Measurements from ENCODE around the gene ZNF469.

The ZNF469 gene

DNA sequence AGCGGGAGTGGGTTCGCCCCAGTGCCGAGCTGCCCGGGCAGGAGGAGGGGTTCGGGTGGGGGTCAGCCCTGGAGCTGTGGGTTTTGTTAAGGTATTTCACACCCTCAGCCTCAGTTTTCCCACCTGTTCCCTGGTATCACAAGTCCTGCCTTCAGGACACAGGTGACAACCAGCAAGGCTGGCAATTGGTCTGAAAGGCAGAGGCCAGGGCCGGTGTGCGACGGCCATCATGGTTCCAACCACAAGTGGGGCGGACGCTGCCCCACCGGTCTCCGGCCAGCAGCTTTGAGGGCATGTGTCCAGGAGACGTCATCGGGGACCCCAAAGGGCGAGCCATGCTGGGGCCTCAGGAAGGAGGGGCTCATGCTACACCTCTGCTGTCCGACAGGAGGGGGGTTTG lies 10.8 kb downstream of the ZNF469 start:
- no peaks in the 10 kb centered on the region for H3K9me3 ChIP-seq (ENCODE audit: control insufficient read depth, low read length)
- no peak overlapping the region for H3K4me3 ChIP-seq (ENCODE audit: low read length)

DNA sequence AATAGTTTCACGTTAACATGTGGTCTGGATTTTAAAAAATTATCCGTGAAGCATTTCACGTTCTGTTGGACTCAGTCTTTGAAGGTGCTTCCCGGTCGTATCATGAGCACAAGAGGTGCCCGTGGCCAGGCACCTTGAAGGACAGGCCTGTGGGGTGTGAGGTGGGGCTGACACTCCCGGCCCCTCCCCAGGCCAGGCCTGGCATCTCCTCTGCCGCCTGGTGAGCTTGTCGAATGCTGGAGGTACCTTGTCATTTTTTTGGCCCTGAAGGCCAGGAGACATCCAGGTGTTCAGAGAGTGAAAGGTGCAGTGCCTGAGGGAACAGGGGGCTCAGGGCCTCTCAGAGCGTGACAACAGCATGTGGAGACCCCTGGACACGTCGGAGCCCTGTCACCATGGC lies 11.7 kb downstream of the ZNF469 start:
- Histone ChIP-seq H3K27me3 (ENCODE audit: control insufficient read depth, insufficient read depth, low read length) (peaks cover 3% of the 10 kb centered on the region), H3K4me3 (ENCODE audit: low read length) (no peak overlapping the region), H3K9me3 (ENCODE audit: control insufficient read depth, low read length) (no peaks in the 10 kb centered on the region), H3K9ac (ENCODE audit: low read length) (no peak overlapping the region), H3K4me1 (ENCODE audit: control insufficient read depth, insufficient read depth, low read length) (no peaks in the 10 kb centered on the region), H3K36me3 (ENCODE audit: control insufficient read depth, insufficient read depth, low read length) (no peaks in the 10 kb centered on the region)

More for the DNA sequence above, 10.8 kb downstream of the ZNF469 start:
- Histone ChIP-seq H3K4me1 (ENCODE audit: control insufficient read depth, insufficient read depth, low read length) (peaks cover 5% of the 10 kb centered on the region), H3K9ac (ENCODE audit: low read length) (no peak overlapping the region), H3K27me3 (ENCODE audit: control insufficient read depth, insufficient read depth, low read length) (peaks cover 3% of the 10 kb centered on the region), H3K36me3 (ENCODE audit: control insufficient read depth, insufficient read depth, low read length) (no peaks in the 10 kb centered on the region)

DNA sequence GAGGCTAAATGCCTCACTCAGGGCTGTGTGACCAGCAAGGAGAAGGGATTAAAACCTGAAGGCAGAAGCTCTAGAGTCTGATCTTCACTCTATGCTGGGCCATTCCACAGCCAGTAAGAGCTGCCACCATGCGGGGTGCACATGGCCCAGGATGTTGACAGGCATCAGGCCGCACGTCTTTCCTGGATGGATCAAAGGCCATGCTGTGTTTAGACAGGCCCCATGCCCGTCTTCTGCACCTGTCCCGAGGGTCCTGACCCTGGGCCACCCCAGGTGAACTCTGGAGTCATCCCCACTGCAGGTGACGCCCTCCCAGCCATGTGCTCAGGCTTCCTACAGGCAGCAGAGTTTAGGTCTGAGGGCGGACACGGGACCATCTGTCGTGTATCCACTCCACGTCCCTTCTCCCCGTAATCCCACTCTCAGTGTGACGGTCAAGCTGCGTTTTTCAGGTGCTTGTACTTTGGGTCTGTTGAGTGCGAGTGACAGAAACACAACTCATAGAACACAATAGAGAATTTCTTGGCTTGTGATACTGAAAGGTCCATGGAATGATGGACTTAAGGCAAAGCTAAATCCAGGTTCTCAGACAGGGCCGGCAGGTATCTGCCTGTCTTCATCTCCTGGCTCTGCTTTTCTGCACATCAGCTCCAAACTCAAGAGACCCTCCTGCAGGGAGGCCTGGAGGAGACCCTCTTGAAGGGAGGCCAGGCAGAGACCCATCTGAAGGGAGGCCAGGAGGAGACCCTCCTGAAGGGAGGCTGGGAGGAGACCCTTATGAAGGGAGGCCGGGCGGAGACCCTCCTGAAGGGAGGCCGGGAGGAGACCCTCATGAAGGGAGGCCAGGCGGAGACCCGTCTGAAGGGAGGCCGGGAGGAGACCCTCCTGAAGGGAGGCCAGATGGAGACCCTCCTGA lies 13.2 kb downstream of the ZNF469 start:
- no peaks in the 10 kb centered on the region for H3K27me3 ChIP-seq (ENCODE audit: control insufficient read depth, insufficient read depth, low read length)
- no peaks in the 10 kb centered on the region for H3K9me3 ChIP-seq (ENCODE audit: control insufficient read depth, low read length)
- no peaks in the 10 kb centered on the region for H3K4me1 ChIP-seq (ENCODE audit: control insufficient read depth, insufficient read depth, low read length)
- no peak overlapping the region for H3K4me3 ChIP-seq (ENCODE audit: low read length)
- no peak overlapping the region for H3K9ac ChIP-seq (ENCODE audit: low read length)
- no peaks in the 10 kb centered on the region for H3K36me3 ChIP-seq (ENCODE audit: control insufficient read depth, insufficient read depth, low read length)

DNA sequence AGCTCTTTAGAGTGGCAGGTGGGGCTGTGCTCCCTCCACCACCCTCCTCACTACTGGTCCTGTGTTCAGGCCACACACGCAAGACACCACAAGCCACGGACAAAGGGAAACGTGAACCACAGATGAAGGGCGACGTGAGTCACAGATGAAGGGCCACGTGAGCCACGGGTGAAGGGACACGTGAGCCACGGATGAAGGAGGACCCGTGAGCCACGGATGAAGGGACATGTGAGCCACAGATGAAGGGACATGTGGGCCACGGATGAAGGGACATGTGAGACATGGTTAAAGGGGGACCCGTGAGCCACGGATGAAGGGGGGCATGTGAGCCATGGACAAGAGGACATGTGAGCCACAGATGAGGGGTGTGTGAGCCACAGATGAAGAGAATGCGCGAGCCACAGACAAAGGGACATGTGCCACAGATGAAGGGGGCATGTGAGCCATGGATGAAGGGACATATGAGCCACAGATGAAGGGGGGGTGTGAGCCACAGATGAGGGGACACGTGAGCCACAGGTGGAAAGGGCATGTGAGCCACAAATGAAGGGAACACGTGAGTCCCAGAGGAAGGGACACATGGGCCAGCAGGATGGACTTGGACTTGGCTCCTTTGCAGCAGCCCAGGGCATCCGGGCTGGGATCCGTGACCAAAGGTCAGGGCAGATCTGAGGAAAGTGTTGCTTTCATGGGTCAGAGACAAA lies 15.6 kb downstream of the ZNF469 start:
- Histone ChIP-seq H3K9me3 (ENCODE audit: control insufficient read depth, low read length) (no peaks in the 10 kb centered on the region), H3K36me3 (ENCODE audit: control insufficient read depth, insufficient read depth, low read length) (no peaks in the 10 kb centered on the region), H3K4me1 (ENCODE audit: control insufficient read depth, insufficient read depth, low read length) (no peaks in the 10 kb centered on the region), H3K27me3 (ENCODE audit: control insufficient read depth, insufficient read depth, low read length) (no peaks in the 10 kb centered on the region), H3K4me3 (ENCODE audit: low read length) (no peak overlapping the region), H3K9ac (ENCODE audit: low read length) (no peak overlapping the region)

DNA sequence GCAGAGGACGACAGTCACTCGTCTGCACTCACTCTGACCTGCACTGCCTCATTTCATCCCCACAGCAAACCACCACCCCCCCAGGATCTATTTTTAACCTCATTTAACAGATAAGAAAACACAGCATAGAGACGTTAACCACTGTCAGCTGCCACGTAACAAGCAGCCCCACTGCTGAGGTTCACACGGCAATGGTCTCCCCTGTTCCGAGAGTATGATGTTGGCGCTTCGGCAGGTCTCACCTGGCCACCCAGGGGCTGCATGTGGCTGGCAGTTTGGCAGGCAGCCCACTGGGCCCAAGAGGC lies 16.1 kb downstream of the ZNF469 start:
- no peak overlapping the region for H3K4me3 ChIP-seq (ENCODE audit: low read length)
- no peaks in the 10 kb centered on the region for H3K27me3 ChIP-seq (ENCODE audit: control insufficient read depth, insufficient read depth, low read length)
- H3K9ac ChIP-seq (ENCODE audit: low read length): no peak overlapping the region
- no peaks in the 10 kb centered on the region for H3K4me1 ChIP-seq (ENCODE audit: control insufficient read depth, insufficient read depth, low read length)
- H3K9me3 ChIP-seq (ENCODE audit: control insufficient read depth, low read length): no peaks in the 10 kb centered on the region
- no peaks in the 10 kb centered on the region for H3K36me3 ChIP-seq (ENCODE audit: control insufficient read depth, insufficient read depth, low read length)

DNA sequence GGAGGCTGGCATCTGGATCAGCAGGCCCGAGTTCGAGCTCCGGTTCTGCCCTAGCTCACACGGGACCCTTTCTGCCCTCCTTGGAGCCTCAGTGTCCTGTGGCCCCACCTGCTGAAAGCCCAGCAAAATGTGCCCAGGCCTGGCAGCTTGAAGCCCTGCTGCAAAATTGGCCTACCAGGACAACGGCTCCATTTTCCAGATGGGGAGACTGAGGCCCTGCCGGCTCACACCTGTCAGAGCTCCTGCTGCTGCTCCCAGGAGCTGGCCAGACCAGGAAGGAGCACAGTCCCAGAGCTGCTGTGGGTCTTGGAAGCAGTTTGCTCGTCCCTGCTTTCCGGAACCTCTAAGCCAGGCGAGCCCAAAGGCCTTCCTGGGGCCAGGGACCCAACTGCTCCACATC lies 17.4 kb downstream of the ZNF469 start:
- Histone ChIP-seq H3K27me3 (ENCODE audit: control insufficient read depth, insufficient read depth, low read length) (no peaks in the 10 kb centered on the region), H3K36me3 (ENCODE audit: control insufficient read depth, insufficient read depth, low read length) (no peaks in the 10 kb centered on the region), H3K9ac (ENCODE audit: low read length) (no peak overlapping the region), H3K9me3 (ENCODE audit: control insufficient read depth, low read length) (no peaks in the 10 kb centered on the region), H3K4me3 (ENCODE audit: low read length) (no peak overlapping the region), H3K4me1 (ENCODE audit: control insufficient read depth, insufficient read depth, low read length) (peaks cover under 1% of the 10 kb centered on the region)

DNA sequence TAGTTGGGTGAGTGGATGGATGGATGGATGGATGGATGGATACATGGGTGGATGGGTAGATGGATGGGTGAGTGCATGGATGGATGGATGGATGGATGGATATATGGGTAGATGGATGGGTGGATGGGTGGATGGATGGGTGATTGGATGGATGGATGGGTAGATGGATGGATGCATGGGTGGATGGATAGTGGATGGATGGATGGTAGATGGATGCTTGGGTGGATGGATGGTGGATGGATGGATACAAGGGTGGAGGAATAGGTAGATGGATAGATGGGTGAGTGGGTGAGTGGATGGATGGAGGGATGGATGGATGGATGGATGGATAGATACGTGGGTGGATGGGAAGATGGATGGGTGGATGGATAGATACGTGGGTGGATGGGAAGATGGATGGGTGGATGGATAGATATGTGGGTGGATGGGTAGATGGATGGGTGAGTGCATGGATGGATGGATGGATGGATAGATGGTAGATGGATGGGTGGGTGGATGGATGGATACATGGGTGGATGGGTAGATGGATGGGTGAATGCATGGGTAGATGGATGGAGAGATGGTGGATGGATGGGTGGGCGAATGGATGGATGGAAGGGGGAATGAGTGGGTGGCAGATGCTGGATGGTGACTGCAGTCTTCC lies 19.0 kb downstream of the ZNF469 start:
- H3K27me3 ChIP-seq (ENCODE audit: control insufficient read depth, insufficient read depth, low read length): peaks cover 9% of the 10 kb centered on the region
- H3K4me3 ChIP-seq (ENCODE audit: low read length): no peak overlapping the region
- H3K36me3 ChIP-seq (ENCODE audit: control insufficient read depth, insufficient read depth, low read length): no peaks in the 10 kb centered on the region
- H3K4me1 ChIP-seq (ENCODE audit: control insufficient read depth, insufficient read depth, low read length): peaks cover 15% of the 10 kb centered on the region
- no peaks in the 10 kb centered on the region for H3K9me3 ChIP-seq (ENCODE audit: control insufficient read depth, low read length)
- H3K9ac ChIP-seq (ENCODE audit: low read length): no peak overlapping the region

DNA sequence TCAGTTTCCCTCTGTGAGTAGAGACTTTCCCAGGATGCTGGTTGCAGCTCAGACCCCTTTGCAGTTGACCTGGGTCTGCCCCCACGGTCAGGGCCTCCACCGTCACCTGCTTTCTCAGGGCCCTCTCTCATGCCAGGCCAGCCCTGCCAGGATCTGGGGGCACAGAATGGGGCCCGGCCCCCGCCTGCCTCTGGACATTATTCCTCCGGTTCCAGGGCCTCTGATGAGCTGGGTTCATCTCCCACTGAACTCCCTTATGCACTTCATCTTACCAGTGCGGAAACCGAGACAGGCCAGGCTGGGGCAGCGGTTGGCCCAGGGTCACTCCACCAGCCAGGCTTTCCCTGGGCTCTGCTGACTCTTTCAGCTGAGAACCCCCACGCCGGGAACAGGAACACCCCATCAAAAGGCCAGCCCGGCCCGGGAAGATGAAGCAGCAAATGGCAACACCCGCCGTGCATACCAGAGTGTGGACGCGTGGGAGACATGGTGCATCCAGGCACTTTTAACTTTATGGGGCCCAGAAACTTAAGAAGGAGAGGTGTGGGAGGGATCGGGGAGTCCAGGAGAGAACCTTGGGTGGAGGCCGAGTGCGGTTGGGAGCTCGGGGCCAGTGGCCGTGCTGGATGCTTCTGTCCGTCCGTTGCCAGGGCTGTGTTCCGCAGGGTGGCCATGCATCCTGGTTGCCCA lies 19.9 kb downstream of the ZNF469 start:
- Histone ChIP-seq H3K9ac (ENCODE audit: low read length) (no peak overlapping the region), H3K4me1 (ENCODE audit: control insufficient read depth, insufficient read depth, low read length) (peaks cover 15% of the 10 kb centered on the region), H3K36me3 (ENCODE audit: control insufficient read depth, insufficient read depth, low read length) (no peaks in the 10 kb centered on the region), H3K9me3 (ENCODE audit: control insufficient read depth, low read length) (no peaks in the 10 kb centered on the region), H3K27me3 (ENCODE audit: control insufficient read depth, insufficient read depth, low read length) (peaks cover 12% of the 10 kb centered on the region), H3K4me3 (ENCODE audit: low read length) (no peak overlapping the region)

DNA sequence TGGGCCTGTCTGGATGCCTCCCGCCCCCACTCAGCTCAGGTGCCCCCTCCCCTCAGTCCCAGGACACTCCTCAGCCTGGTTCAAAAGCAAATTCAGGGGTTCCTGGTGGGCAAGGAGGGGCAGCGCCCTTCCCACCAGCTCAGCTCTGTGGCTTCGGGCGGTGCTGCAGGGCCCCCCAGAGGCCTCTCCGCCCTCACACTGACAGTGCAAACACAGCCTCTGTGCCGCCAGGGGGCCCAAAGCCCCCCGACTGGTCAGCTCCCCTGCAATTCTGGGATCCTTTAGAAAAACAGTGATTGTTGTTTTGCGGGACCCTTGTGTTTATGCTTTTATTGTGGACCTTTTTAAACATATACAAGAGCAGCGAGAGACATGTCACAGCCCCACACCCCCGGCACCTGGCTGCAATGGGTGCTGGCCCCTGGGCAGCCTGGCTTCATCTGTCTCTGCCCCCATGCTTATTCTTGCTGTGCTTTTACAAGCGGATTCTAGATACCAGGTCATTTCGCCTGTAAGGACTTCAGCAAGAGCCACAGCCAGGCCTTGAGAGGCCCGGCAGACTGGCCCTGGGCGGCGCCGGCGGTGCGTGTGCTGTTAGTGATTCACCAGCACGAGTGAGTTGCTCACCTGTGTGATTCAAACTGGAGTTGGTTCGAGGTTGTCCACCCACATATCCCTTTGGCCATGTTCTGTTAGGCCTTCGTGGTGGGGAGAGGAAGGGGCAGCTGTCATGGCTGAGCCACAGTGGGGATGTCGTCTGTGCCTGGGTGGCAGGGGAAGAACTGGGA lies 21.2 kb downstream of the ZNF469 start:
- Histone ChIP-seq H3K36me3 (ENCODE audit: control insufficient read depth, insufficient read depth, low read length) (no peaks in the 10 kb centered on the region), H3K27me3 (ENCODE audit: control insufficient read depth, insufficient read depth, low read length) (peaks cover 12% of the 10 kb centered on the region), H3K4me3 (ENCODE audit: low read length) (no peak overlapping the region), H3K9ac (ENCODE audit: low read length) (no peak overlapping the region), H3K4me1 (ENCODE audit: control insufficient read depth, insufficient read depth, low read length) (peaks cover 15% of the 10 kb centered on the region), H3K9me3 (ENCODE audit: control insufficient read depth, low read length) (no peaks in the 10 kb centered on the region)

DNA sequence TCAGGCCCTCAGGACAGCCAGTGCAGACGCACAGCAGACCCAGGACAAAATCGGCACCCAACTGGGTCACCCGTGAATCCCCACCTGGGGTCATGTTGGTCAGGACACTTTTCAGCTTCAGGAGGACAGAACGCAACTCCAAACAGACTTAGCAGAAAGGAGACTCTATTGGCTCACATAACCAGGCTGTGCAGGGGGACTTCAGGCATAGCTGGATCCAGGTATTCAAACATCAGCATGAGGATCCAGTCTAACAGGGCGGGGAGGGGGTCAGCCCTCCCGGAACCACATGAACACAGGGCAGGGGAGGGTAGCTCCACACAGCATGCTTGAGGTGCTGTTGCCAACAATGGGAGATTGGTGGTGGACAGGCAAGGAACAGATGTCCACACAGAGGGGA lies 22.0 kb downstream of the ZNF469 start:
- Histone ChIP-seq H3K27me3 (ENCODE audit: control insufficient read depth, insufficient read depth, low read length) (peaks cover 12% of the 10 kb centered on the region), H3K4me1 (ENCODE audit: control insufficient read depth, insufficient read depth, low read length) (peaks cover 15% of the 10 kb centered on the region), H3K4me3 (ENCODE audit: low read length) (no peak overlapping the region), H3K36me3 (ENCODE audit: control insufficient read depth, insufficient read depth, low read length) (no peaks in the 10 kb centered on the region), H3K9ac (ENCODE audit: low read length) (no peak overlapping the region), H3K9me3 (ENCODE audit: control insufficient read depth, low read length) (no peaks in the 10 kb centered on the region)

DNA sequence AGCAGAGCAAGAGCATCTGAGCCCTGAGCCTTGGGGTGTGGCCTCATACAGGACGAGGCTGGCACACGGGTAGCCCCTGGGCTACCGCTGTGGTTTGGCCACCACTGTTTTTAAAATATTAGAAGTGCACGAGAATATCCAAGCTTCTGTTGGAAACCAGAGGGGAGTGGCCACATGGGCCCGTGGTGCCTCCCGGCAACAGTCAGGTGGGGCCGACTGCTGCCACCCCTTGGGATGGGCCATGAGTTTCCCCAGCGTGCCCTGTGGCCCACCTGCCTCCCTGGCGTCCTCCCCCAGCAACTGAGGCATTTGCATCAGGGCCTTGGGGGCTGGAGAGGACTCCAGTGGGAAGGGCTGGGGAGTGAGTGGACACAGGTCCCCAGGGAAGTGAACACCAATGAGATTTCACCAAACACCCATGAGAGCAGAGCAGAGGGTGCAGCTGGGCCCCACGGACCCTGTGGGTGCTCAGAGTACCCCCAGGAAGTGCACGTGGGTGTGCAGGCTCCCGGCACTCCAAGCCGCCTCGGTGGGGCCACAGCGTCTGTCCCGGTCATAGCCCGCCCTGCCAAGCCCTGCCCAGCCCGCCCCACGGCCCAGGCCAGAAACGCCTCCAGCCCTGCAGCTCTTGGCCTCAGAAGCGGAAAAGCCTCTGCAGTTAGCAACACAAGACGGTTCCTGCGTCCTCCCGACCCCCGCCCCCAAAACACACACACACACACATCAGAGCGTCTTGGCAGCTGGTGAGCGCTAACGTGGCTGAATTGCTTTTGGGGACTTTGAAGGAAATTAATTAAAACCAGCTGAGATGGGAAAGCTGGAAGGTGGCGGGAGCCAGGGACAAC lies 22.7 kb downstream of the ZNF469 start:
- no peaks in the 10 kb centered on the region for H3K36me3 ChIP-seq (ENCODE audit: control insufficient read depth, insufficient read depth, low read length)
- no peak overlapping the region for H3K9ac ChIP-seq (ENCODE audit: low read length)
- H3K27me3 ChIP-seq (ENCODE audit: control insufficient read depth, insufficient read depth, low read length): peaks cover 12% of the 10 kb centered on the region
- peaks cover 15% of the 10 kb centered on the region for H3K4me1 ChIP-seq (ENCODE audit: control insufficient read depth, insufficient read depth, low read length)
- no peak overlapping the region for H3K4me3 ChIP-seq (ENCODE audit: low read length)
- no peaks in the 10 kb centered on the region for H3K9me3 ChIP-seq (ENCODE audit: control insufficient read depth, low read length)
